ENCODE measurements around the gene NANOS2.

The NANOS2 gene

DNA sequence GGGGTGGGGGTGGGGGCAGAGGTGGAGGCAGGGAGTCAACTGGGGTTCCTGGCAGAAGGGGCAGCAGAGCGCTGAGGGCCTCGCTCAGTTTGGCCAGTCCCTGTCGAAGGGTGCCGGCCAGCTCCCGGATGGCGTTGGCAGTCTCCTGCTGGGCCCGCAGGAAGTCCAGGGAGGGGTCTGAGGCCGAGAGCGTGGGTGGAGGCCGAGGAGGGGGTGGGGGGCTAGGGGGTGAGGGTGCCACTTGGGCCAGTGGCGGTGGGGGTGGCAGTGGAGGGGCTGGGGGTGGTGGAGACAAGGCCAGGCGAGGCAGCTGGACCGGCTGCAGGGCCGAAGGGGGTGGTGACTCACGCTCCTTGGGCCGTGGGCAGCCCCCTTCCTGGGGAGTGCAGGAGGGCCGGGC is 23.7 kb downstream of the NANOS2 start:
- DNase-seq = no peak

DNA sequence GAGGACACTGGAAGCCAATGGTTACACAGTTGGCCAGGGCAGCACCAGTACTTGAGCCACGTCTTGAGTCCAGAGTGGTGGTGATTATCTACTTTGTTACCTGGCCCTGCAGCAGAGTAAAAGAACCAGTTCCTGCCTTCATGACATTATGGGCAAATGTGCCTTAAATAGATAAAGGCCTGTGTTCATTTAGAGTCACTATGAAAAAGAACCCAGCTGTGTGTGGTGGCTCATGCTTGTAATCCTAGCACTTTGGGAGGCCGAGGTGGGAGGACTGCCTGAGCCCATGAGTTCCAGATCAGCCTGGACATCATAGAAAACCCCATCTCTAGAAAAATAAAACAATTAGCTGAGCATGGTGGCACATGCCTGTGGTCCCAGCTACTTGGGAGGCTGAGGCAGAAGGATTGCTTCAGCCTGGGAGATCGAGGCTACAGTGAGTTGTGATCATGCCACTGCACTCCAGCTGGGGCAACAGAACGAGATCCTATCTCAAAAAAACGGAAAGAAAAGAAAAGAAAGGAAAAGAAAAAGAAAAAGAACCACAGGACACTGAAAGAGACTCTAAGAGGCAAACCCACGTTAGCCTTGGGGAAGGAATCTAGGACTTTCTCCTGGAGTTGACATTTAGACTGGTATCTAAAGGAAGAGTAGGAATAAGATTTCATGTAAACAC is 25.2 kb downstream of the NANOS2 start:
- DNase-seq = no peak

DNA sequence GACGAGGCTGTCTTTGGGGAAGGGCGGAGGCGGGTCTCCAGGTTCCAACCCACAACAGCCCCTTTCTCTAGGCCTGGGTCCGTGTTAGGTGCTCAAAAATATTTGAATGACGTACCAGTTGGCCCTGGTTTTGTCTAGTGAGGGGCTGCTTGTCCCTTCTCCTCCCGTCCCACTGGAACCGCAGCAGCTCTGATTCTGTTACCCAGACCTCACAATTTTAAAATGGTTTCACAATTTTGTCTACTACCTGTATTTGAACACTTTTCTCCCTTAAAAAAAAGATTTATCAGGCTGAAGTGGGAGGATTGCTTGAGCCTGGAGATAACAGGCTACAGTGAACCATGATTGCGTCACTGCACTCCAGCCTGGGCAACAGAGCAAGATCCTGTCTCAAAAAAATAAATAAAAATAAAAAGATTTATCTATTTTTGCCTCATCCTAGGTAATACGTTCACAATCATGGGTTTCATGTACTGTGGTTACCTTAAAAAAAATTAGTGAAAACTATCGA is 27.3 kb downstream of the NANOS2 start:
- no peak for DNase-seq

DNA sequence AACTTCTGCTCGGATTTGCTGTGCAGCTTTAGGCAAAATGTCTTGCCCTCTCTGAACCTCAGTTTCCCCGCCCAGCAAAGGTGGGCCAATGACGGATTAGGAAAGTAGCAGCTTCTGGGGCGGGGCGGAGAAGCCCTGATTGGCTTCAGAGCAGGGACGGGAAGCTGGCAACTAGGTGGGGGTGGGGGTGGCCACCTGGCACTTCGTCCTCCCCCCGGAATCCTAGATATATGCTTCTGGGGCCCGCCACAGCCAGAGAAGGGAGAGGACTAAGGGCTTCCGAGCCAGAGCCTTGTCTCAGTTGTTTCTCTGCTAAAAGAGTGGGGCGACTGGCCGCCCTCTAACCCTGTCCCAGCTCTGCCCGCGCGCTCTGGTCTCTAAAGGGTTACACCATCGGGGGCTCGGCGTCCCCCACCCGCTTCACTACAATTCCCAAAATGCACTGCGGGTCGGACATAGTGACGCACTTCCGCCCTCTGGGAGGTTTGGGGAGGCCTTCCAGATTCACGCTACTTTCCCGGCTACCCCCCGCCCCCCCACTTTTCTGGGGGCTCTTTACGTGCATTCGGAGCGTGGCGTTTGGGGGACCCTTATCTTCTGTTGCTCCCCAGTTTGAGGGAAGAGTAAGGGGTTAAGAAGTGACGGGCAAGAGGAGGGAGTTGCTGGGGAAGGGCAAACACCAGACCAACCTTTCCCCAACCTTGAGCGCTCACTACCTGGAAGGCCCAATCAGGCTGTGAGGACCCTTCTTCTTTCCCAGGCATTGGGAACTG is 28.0 kb downstream of the NANOS2 start:
- peak; percentile 87 for DNase-seq

DNA sequence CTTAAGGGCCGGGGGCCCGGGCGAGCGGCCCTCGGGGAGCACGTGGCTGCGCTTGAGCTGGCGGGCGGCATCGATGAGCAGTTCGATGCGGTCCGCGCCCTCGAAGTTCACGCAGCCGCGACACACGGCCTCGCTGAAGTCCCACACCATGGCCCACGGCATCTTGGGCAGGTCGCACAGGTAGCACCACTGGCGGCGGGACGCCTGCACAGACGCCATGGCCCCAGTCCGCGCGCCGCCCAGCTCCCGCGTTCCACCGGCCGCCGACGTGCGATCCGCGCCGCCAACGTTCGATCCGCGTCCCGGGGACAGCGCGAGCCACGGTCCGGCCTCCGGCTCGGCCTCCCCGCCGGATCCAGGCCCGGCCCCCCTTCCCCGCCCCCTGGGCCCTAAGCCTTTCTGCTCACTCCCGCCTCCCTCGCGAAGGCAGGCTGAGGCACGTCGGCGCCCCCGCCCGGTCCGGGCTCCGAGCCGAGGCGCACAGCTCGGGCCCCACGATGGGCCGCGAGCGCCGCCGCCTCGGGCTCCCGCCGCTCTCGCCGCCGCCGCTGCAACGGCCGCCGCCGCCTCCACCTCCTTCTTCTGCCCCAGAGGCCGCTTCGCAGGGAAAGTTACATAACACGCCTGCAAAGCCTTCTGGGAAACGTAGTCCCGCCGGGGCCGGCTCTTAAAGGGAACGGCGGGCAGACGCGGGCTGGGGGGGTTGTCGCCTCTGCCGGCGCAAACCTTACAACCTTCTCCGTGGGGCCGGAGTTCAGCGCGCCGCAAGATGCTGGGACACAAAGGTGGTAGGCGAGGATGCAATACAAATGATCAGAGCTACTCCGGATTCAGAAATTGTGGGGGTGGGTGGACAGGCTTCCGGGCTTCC is 28.8 kb downstream of the NANOS2 start, which contains the start of gene IRF2BP1:
IRF2BP1 (minus strand) TSS at position 586 of the 871 bp plus-strand sequence; CDS start at position 219, 367 bp downstream.
- DNase-seq = peak; percentile 89

DNA sequence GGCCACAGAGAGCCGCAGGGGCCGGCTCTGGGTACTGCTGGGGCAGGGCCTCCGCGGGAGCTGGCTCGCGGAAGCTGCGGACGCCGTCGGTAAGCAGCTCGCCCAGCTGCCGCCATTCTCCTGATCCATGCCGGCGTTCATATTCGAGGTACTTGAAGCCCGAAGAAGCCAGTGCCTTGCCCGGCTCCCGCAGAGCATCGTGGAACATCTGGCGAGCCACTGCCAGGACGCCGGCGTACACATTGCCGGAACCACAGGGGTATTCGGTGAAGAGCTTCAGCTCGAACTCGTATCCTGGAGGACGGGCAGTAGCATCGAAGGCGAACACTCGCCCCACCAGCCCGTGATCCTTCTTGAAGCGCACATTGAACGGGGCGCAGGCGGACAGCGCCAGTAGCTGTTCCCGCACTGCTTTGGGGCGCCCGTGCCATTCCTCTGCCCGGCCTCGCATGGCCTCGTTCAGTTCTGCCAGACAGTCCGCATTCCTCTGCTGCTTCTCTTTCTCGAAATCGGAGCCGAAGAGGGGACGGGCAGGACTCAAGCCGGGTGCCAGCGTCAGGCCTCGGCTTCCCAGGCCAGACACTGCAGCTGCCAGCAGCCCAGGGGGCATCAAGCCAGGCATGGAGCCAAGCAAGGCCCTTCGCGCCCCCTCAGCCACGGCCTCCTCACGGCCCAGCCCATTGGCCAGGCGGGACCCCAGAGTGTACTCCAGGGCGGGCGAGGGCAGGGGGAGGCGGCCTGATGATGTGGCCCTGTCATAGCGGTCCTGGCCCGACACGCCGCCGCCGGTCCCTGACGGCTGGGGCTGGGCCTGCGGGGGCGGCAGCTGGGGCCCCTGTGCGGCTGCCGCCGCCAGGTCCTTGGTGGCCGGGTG is 29.7 kb downstream of the NANOS2 start:
- DNase-seq = no peak

DNA sequence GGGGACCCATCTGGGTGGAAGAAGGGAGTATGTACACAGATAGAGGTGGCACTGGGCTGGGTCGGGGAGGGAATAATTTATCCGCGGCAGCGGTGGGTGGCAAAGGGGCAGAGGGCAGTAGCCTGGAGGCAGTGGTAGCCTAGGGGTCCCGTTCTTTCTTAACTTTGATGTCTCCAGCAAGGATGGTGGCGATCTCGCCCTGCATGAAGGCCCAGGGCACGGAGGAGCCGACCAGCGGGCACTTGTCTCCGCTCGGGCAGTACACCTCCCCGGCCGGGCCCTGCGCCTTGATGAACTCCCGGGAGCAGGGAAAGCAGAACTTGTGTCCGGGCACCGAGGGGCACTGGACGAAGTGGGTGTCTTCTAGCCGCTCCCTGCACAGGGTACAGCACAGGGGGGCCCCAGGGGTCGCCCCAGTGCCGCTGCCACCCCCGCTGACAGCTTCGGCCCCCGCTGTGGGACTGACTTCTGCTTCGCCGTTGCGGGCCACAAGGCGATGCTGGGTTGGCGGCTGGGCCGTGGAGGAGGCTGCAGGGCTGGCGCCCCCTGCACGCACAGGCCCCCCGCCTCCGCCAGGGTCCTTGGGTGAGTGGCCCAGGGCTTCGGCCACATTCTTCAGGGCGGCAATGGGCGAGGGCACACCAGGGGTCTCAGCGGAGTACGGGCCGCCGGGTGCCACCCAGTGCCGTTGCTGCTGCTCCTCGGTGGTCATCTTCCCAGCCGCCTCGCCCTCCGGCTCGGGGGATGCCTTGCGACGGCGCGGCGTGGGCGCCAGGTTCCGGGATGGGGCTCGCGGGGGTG is 30.5 kb downstream of the NANOS2 start:
- no peak for DNase-seq

DNA sequence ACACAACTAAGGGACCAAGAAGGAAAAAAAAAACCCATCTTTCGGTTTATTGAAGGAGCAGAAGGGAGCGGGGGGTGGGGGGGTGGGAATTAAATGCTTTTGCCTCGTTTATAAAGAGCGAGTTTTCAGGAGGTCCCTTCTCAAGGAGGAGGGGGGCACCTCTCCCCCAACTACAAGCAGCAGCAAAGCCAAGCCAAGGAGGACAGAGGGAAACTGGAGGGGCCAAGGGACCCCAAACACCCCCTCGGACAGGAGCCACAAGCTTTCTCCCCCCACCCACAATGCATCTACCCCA is 31.0 kb downstream of the NANOS2 start:
- no peak for DNase-seq

DNA sequence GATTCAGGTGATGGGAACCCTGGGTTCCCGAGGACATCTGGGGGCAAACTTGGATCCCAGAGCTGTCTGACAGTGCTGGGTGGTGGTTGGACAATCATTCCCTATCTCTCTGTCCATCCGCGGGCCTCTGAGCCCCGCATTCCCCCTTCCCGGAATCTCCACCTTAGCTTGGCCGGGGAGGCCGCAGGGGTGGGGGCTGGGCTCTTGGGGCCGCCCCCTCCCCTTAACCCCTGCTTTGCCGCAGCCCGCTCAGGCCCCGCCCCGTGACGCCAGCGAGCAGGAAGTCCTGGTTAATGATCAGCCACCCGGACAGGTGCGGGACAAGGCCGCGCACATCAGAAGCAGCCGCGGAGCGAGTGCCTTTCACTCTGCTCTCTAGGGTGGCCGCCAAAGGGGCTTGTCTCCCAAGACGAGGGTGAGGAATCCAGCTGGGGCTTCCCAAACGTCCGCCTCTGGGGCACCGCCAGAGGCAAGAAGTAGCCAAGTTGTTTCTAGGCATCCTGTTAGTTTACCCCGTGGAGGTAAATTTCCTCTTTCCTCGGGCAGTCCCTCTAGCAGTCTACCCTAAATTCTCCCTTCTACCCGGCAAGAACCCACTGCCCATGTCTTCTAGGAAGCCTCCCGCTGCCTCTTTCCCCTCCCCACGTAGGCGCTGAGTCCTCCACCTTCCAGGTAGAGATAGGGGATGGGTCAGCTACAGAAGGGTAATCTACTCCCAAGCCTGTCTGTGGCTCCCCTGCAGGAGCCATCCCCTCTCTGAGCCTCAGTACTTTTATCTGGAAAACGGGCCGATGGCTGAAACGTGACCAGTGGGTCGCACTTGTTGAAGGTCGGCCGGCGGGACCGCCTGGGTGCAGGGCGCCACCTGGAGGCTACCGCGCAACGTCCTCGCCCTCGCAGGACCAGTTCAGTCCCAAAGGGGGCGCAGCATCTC is 31.7 kb downstream of the NANOS2 start:
- peak; percentile 84 for DNase-seq

DNA sequence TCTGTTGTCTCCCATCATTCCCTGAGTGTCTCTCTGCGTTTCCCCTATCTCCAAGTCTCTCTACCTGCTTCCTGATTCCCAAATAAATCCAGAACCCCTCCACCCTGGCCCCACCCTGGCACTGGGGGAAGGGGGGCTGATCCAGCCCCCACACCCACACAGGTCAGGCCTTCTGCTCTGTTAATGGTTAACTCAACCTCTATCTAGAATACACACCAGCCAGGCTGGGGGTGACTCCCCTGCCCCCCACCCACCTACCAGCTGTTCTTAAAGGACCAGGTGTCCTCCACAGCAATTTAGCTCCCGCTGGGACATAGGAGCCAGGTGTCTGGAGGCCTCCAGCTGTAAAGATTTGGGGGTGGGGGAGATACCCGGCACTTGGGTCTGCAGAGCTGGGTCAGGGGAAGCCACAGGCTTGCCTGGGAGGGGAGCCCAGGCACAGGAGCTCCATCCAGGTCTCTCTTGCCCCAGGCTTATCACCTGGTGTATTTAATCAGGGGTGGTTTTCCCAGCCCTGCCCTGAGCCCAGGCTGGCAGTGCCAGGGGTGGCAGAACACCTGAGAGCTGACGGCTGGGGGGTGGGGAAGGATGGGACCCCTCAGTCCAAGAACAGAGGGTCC is 32.6 kb downstream of the NANOS2 start:
- DNase-seq = no peak

DNA sequence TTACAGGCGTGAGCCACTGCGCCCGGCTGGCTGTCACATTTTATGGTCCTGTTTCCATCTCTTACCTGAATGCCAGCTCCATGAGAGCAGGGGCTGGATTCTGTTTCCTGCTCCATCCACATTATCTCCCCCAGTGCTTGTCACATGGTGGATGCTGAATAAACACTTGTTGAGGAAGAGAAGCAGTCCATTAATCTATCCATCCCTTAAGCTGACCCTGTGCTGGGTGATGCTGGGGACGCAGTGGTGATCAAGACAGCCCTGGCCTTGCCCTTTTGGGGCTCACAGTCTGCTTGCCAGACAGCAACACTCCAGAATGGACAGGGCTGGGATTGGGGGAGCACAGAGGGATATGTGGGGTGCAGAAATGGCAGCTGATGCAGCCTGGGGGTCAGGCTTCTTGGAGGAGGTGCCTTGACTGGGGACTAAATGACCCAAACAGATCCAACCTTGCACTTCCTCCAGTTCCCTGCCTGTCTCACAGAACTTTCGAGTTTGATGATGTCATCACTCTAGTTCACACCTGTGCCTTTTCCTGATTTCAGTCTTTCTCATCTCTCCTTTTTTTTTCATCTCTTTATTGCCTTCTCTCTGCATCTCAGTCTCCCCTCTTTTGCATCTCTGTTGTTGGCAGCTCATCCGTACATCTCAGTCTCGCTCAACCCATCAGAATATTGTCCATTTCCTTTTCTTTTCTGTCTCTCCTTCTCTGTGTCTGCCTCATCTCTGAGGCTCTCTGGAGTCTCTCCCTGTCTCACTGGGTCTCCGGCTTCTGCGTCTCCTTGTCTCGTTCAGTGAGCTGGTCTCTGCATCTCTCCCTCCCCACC is 33.3 kb downstream of the NANOS2 start:
- no peak for DNase-seq

DNA sequence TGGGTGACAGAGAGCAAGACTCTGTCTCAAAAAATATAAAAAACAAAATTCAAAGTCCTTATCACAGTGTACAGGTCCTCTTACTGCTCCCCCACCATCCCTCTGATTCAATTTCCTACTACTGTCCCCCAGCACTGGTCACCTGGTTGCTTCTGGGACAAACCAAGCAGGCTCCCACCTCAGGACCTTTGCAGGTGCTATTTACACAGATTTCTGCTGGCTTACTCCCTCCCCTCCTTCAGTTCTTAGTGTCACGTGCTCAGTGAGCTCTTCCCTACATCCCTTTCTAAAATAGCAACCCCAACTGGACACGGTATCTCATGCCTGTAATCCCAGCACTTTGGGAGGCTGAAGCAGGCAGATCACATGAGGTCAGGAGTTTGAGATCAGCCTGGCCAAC is 34.6 kb downstream of the NANOS2 start:
- no peak for DNase-seq

DNA sequence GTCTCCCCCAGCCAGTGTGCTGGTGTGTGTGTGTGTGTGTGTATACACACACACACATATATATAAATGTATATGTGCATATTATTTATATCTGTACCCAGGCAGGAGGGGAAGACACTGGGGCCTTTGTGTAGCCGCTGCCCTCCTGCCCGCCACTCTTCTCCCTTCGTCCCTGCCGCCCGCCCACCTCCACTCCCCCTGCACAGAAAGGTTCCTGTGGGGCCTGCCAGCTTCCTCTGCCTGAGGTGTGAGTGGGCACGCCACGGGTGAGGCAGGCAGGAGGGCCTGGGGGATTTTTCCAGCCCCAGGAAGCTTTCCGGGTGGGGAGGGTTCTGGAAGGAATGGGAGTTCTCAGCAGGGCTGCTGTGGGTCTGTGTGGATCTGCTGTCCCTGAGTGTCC is 35.5 kb downstream of the NANOS2 start:
- no peak for DNase-seq

DNA sequence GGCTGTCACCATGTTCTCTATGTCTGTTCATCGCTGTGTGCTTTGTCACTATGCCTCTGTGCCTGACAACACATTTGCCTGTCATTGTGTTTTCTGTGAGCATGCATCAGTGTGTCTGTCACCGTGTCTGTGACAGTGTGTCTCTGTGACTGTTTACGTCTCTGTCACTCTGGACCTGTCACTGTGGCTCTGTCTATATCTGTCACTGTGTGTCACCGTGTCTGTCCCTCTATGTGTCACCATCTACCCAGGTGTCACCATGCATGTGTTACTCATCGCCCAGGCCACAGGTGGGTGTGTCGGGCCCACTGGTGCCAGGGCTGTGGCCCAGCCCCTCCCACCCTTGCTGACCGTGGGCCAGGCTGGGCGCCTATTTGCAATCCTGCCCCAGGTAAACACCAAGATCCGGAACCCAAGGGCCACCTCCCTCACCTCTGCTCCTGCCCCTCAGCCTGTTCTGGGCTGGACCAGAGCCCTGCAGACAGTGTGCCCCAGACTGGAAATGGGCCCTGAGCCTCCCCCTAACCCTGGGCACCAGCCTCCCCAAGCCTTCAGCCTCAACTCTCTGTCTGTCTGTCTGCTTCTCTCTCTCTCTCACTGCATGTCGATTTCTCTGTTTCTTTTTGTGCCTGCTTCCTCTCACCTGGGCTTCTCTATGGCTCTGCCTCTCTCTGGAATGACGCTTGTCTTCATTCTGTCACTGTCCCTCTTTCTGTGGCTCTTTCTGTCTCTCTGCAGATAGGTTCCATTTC is 36.4 kb downstream of the NANOS2 start:
- no peak for DNase-seq

DNA sequence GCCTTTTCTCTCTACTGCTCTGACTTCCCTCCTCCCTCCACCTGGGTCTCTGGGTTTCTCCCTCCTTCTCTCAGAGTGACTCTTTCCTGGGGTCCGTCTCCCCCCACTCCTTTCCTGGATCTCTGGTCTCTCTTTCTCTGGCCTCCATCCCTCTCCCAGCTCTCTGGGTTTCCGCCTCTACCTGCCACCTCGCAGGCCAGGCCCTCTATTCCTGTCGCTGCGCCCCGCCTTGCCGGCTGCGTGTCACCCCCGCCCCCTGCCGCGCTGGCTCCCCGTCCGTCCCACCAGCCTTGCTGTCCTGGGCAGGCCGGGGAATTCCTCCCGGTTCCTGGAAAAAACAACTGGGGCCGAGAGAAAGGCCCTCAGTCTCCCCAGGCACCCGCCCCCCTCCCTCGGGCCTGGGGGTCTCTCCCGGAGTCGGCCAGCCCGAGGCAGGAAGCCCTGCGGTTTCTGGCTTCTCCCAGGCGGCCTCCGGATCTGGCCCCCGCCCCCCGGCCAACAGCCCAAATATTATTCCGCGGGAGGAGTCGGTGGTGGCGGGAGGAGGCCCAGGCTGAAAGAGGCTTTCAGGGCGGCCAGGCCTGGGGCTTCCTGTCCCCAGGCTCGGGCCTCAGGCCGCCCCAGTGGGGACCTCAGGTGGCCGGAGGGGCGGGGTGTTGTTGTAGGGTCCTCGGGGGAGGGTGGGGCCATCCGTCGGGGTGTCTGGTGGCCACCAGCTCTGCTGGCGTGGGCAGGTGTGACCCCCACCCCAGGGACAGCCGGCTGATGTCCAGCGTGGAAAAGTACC is 38.0 kb downstream of the NANOS2 start:
- no peak for DNase-seq

DNA sequence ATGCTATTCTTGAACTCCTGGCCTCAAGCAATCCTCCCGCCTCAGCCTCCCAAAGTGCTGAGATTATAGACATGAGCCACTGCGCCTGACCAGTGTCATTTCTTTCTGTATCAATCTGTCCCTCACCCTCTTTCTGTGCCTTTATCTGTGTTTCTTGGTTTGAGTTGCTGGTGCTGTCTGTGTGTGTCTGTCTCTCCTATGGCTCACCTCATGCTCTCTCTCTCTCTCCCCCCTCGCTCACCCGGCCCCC is 38.5 kb downstream of the NANOS2 start:
- DNase-seq = no peak

DNA sequence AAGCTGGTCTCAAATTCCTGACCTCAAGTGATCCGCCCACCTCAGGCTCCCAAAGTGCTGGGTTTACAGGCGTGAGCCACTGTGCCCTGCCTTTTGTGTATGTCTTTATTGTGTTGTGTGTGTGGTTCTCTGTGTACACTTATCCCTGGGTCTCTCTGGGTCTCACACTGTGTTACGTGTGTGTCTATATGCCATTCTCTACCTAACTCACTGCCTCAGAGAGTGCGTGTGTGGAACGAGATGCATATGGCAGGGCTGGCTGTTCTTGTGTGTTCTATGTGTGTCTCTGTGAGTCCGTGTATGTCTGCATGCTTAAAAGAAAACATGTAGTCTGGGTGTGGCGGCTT is 40.0 kb downstream of the NANOS2 start:
- DNase-seq = no peak

DNA sequence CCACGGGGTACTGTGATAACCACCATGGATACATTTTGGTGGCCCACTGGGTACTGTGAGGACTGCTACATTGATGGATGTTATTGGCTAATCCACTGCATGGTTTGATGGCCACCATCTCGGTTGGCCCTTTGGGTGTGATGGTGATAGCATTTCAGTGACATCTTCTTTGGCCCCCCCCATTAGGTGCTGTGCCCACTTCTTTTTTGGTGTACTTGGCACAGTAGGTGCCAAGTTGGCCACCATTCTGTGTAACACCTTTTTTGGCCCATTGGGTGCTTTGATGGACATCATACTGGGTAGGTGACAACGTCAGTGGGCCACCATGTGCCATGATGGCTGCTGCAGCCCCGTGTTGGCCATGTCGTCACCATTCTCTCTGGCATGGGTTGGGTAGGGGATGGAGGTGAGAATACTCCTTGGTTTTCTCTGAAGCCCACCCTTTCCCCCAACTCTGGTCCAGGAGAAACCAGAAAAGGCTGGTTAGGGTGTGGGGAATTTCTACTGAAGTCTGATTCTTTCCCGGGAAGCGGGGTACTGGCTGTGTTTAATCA is 41.3 kb downstream of the NANOS2 start:
- DNase-seq = no peak
